ENCODE data around the gene SLF2. TPM values are rescaled to one million over a fixed set of nuclear protein-coding genes. Genes with fewer than 3 reads are reported as not detected.

Gene SLF2
- total RNA-seq, 2 donors from 2014 or later: 25.3 to 77.8 TPM

DNA sequence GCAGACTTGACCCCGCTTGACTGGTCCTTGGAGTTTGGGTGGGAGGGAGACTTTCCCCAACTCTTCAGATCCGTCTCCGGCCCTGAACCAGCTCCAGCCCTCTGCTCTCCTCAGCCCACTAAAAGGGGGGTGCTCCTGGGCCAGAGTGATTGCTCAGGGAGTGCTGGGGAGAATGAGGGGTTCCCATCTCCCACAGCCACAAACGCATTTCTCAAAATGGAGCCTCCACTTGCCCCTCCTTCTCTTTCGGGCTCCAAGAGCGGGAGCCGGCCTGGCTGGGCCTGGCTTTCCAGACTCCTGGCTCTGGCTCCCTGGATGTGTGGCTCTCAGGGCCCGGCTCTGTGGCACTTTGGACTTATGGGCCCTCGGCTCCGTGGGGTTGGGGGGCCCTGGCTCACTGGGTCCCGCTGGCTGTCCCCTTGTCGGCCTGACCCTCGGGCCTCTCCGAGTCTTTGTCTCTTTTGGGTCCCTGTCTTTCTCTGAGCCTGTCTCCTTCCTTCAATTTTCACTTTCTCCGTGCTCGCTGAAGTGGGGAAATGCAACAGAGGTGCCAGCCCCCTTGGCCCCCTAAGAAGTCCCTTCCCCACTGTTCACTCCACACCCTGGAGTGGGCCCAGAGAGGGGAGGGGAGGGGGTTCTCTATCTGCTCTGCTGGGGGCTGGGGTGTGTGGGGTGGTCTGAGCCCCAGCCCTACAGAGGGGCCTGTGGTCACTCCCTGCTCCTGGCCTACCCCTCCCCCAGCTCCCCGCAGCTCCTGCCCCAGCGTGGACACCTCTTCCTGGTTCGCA lies 87.6 kb downstream of the SLF2 start:
- no peak for DNase-seq (ENCODE audit: low spot score)
- H3K27ac ChIP-seq: peak overlapping the region; percentile 99 to 100
- intact Hi-C loops (cut with DNase I): no loop called here
- H3K36me3 ChIP-seq: peaks cover 0 to 15% of the 10 kb centered on the region in 2 donors
- peaks cover 23% of the 10 kb centered on the region for H3K4me1 ChIP-seq (replicated peaks)
- peak overlapping the region; percentile 64 to 91 for H3K4me3 ChIP-seq
- TF ChIP-seq CTCF (IDR thresholded peaks at IDR 0.05) (no peak), POLR2A (IDR thresholded peaks at IDR 0.05) (no peak), POLR2AphosphoS5 (IDR thresholded peaks at IDR 0.05) (no peak)
- no peaks in the 10 kb centered on the region for H3K9me3 ChIP-seq
- WGBS: 3% methylated on average over 19 of the region's 19 CpGs
- H3K27me3 ChIP-seq (replicated peaks; ENCODE audit: insufficient read depth): no peaks in the 10 kb centered on the region

GRCh38 chr10:101000915-101001658 lies 88.3 kb downstream of the SLF2 start:
- intact Hi-C loops (cut with DNase I): no loop called here
- Histone ChIP-seq H3K36me3 (peaks cover 3 to 15% of the 10 kb centered on the region in 2 donors), H3K27ac (peak overlapping the region; percentile 99 to 100), H3K4me3 (peak overlapping the region; percentile 64 to 91), H3K9me3 (no peaks in the 10 kb centered on the region), H3K4me1 (replicated peaks) (peaks cover 23% of the 10 kb centered on the region), H3K27me3 (replicated peaks; ENCODE audit: insufficient read depth) (no peaks in the 10 kb centered on the region)
- DNase-seq (ENCODE audit: low spot score): peak; percentile 58
- 16% methylated on average over 12 of the region's 12 CpGs for WGBS
- TF ChIP-seq CTCF (IDR thresholded peaks at IDR 0.05) (no peak), POLR2A (IDR thresholded peaks at IDR 0.05) (peak; percentile 78), POLR2AphosphoS5 (IDR thresholded peaks at IDR 0.05) (peak; percentile 88)

DNA sequence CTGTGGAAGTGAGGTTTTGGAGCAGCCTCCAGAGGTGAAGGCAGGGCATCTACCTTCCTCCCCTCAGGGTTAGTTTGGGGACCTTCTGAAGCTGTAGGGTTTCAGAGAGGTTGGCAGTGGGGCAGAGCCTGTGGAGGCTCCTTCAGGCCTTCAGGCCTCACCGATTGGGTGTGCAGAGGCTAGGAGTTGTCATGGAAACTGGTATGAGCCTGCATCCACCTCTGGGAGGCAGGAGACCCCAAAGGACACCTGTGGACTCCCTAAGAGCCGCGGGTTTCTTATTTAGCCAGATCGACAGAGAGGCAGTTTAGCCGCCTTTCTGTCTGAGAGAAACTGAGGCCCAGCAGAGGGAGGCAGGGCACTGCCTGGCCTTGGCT lies 88.9 kb downstream of the SLF2 start:
- H3K36me3 ChIP-seq: peaks cover 3 to 15% of the 10 kb centered on the region in 2 donors
- no peaks in the 10 kb centered on the region for H3K9me3 ChIP-seq
- no peak for DNase-seq (ENCODE audit: low spot score)
- peaks cover 19% of the 10 kb centered on the region for H3K4me1 ChIP-seq (replicated peaks)
- peak overlapping the region in 1 of 2 donors; percentile 91 for H3K4me3 ChIP-seq
- WGBS: 42% methylated on average over 5 of the region's 5 CpGs
- H3K27ac ChIP-seq: peak overlapping the region; percentile 99 to 100
- intact Hi-C loops (cut with DNase I): no loop called here
- no peaks in the 10 kb centered on the region for H3K27me3 ChIP-seq (replicated peaks; ENCODE audit: insufficient read depth)
- TF ChIP-seq POLR2A (IDR thresholded peaks at IDR 0.05): no peak
- no peak for TF ChIP-seq CTCF (IDR thresholded peaks at IDR 0.05)
- no peak for TF ChIP-seq POLR2AphosphoS5 (IDR thresholded peaks at IDR 0.05)

DNA sequence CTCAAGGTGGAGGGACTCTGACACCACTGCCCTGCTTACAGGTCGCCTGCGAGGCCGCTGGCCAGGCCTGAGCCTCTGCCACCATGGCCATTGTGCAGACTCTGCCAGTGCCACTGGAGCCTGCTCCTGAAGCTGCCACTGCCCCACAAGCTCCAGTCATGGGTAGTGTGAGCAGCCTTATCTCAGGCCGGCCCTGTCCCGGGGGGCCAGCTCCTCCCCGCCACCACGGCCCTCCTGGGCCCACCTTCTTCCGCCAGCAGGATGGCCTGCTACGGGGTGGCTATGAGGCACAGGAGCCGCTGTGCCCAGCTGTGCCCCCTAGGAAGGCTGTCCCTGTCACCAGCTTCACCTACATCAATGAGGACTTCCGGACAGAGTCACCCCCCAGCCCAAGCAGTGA lies 89.7 kb downstream of the SLF2 start:
- no peaks in the 10 kb centered on the region for H3K27me3 ChIP-seq (replicated peaks; ENCODE audit: insufficient read depth)
- H3K4me3 ChIP-seq: no peak overlapping the region
- intact Hi-C loops (cut with DNase I): no loop called here
- DNase-seq (ENCODE audit: low spot score): no peak
- TF ChIP-seq CTCF (IDR thresholded peaks at IDR 0.05) (no peak), POLR2A (IDR thresholded peaks at IDR 0.05) (no peak), POLR2AphosphoS5 (IDR thresholded peaks at IDR 0.05) (no peak)
- peak overlapping the region; percentile 99 to 100 for H3K27ac ChIP-seq
- no peaks in the 10 kb centered on the region for H3K9me3 ChIP-seq
- WGBS: 80% methylated on average over 8 of the region's 11 CpGs
- peaks cover 3 to 15% of the 10 kb centered on the region in 2 donors for H3K36me3 ChIP-seq
- H3K4me1 ChIP-seq (replicated peaks): peaks cover 17% of the 10 kb centered on the region

Measured in prostate gland (tissue), 2 donors.